Mucosa of rectum (tissue), 2 donors: ENCODE data around the gene RTN4RL1.

Experiments used
- H3K27ac ChIP-seq, 2 donors: one replicate each; pipeline ENCODE4 v1.7.0; 2013; ENCODE audit warnings: inconsistent platforms in 2 of 2, low read depth in 2 of 2, low read length in 2 of 2
- H3K27me3 ChIP-seq, 2 donors: one replicate each; pipeline ENCODE4 v1.7.0; 2013; ENCODE audit warnings: low read length in 2 of 2; ENCODE audit not compliant: control insufficient read depth in 2 of 2, insufficient read depth in 2 of 2
- H3K36me3 ChIP-seq, 2 donors: one replicate each; pipeline ENCODE4 v1.7.0; 2013; ENCODE audit warnings: low read length in 2 of 2; ENCODE audit not compliant: control insufficient read depth in 2 of 2, insufficient read depth in 2 of 2
- H3K4me1 ChIP-seq, 2 donors: one replicate each; pipeline ENCODE4 v1.7.0; 2013; ENCODE audit warnings: low read length in 2 of 2, mild to moderate bottlenecking in 1 of 2; ENCODE audit not compliant: control insufficient read depth in 2 of 2, insufficient read depth in 2 of 2
- H3K4me3 ChIP-seq, 2 donors: one replicate each; pipeline ENCODE4 v1.7.0; 2013; ENCODE audit warnings: low read length in 2 of 2
- H3K9ac ChIP-seq, 2 donors: one replicate each; pipeline ENCODE4 v1.7.0; 2013; ENCODE audit warnings: low read length in 2 of 2, low read depth in 1 of 2, mild to moderate bottlenecking in 1 of 2
- H3K9me3 ChIP-seq, 2 donors: one replicate each; pipeline ENCODE4 v1.7.0; 2013; ENCODE audit warnings: low read length in 2 of 2; ENCODE audit not compliant: control insufficient read depth in 2 of 2
- donor health status: healthy.
- donor health status: Normal muscosa, but diverticular disease.

RTN4RL1 gene

DNA sequence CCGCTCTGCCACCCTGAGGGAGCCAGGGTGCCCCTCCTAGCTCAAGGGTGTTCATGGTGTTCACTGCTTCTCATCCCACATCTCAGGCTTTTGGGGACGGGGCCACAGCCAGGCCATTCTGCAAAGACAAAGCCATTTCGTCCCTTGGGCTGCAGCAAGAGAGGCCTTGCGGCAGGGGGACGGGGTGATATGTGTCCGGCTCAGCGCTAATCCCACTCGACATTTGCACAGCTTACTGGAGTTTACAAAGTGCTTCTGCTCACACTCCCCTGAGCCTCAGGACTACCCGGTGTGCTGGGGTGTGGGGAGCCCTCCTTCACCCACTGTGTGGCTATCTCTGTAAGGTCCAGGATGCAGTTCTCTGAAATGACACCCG lies 84.3 kb downstream of the RTN4RL1 start:
- peaks cover 3 to 6% of the 10 kb centered on the region in 2 donors for H3K4me1 ChIP-seq
- H3K4me3 ChIP-seq: no peak overlapping the region
- no peak overlapping the region for H3K9ac ChIP-seq
- peaks cover 0 to 3% of the 10 kb centered on the region in 2 donors for H3K27me3 ChIP-seq
- no peaks in the 10 kb centered on the region for H3K36me3 ChIP-seq
- no peaks in the 10 kb centered on the region for H3K9me3 ChIP-seq
- no peak overlapping the region for H3K27ac ChIP-seq

- Histone ChIP-seq H3K4me1 (peaks cover 3 to 6% of the 10 kb centered on the region in 2 donors), H3K4me3 (no peak overlapping the region), H3K27ac (no peak overlapping the region), H3K27me3 (peaks cover 0 to 3% of the 10 kb centered on the region in 2 donors), H3K36me3 (no peaks in the 10 kb centered on the region), H3K9me3 (no peaks in the 10 kb centered on the region), H3K9ac (no peak overlapping the region)
Measured at GRCh38 chr17:1939981-1940809, 84.9 kb downstream of the RTN4RL1 start.

DNA sequence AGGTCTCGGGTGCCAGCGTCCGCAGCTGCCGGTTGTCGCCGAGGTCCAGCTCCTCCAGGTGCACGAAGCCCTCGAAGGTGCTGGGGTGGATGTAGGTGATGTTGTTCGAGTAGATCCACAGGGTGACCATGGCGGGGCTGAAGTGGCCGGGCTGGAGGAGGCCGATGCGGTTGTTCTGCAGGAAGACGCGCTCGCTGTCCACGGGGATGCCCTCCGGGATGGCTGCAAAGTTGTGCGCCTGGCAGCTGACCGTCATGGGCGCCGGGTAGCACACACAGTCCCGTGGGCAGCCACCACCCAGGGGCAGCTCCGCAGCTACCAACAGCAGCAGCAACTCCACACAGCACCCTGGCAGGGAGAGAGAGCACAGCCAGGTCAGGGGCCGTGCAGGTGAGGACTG lies 87.7 kb downstream of the RTN4RL1 start:
- Histone ChIP-seq H3K27ac (no peak overlapping the region), H3K9ac (no peak overlapping the region), H3K4me3 (no peak overlapping the region), H3K4me1 (peaks cover 3 to 6% of the 10 kb centered on the region in 2 donors), H3K27me3 (peaks cover 2 to 3% of the 10 kb centered on the region in 2 donors), H3K36me3 (no peaks in the 10 kb centered on the region), H3K9me3 (no peaks in the 10 kb centered on the region)

DNA sequence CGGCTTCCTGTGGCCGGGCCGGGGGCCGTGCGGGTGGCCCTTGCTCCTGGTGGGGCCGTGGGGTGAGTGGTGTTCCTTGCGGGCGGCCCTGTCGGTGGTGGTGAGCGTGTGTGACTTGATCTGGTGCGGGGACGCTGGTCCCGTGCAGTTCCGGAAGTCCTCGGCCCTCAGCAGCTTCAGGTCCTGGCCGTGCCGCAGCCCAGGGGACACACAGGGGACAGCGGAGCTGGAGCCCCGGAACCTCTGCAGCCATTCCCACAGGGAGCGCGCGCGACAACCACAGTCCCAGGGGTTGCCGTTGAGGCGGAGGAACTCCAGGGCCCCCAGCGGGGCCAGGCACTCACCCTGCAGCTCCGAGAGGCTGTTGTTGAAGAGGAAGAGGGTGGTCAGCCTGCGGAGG lies 88.4 kb downstream of the RTN4RL1 start:
- H3K27me3 ChIP-seq: peaks cover 5 to 9% of the 10 kb centered on the region in 2 donors
- peaks cover 3 to 6% of the 10 kb centered on the region in 2 donors for H3K4me1 ChIP-seq
- H3K36me3 ChIP-seq: no peaks in the 10 kb centered on the region
- no peak overlapping the region for H3K4me3 ChIP-seq
- H3K9ac ChIP-seq: no peak overlapping the region
- H3K9me3 ChIP-seq: no peaks in the 10 kb centered on the region
- H3K27ac ChIP-seq: no peak overlapping the region

- Histone ChIP-seq H3K9me3 (no peaks in the 10 kb centered on the region), H3K27me3 (peaks cover 5 to 7% of the 10 kb centered on the region in 2 donors), H3K9ac (no peak overlapping the region), H3K4me1 (no peaks in the 10 kb centered on the region), H3K27ac (no peak overlapping the region), H3K4me3 (no peak overlapping the region), H3K36me3 (no peaks in the 10 kb centered on the region)
Measured at GRCh38 chr17:1934901-1935300, 90.2 kb downstream of the RTN4RL1 start.

- Histone ChIP-seq H3K27me3 (peaks cover 5 to 7% of the 10 kb centered on the region in 2 donors), H3K27ac (no peak overlapping the region), H3K36me3 (no peaks in the 10 kb centered on the region), H3K9ac (no peak overlapping the region), H3K9me3 (no peaks in the 10 kb centered on the region), H3K4me1 (no peaks in the 10 kb centered on the region), H3K4me3 (no peak overlapping the region)
Measured at GRCh38 chr17:1933875-1934715, 91.0 kb downstream of the RTN4RL1 start.

- Histone ChIP-seq H3K27ac (no peak overlapping the region), H3K9me3 (no peaks in the 10 kb centered on the region), H3K27me3 (peaks cover 5 to 7% of the 10 kb centered on the region in 2 donors), H3K9ac (no peak overlapping the region), H3K36me3 (no peaks in the 10 kb centered on the region), H3K4me3 (no peak overlapping the region), H3K4me1 (no peaks in the 10 kb centered on the region)
Measured at GRCh38 chr17:1931844-1932579, 93.1 kb downstream of the RTN4RL1 start.

DNA sequence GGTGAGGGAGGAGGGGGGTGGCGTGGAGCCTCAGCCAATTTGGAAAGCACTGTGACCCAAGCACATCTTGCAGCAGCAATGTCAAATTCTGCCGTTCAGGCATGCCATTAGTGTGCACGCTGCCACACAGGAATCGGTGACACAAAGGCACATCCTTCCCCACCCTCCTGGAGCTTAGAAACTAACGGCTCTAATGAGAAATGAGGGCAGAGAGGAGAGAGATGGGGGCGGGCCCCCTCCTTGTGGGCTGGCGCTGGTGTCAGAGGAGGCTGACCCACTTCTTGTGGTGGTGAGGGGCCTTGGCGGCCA lies 94.8 kb downstream of the RTN4RL1 start:
- no peaks in the 10 kb centered on the region for H3K36me3 ChIP-seq
- no peaks in the 10 kb centered on the region for H3K4me1 ChIP-seq
- H3K4me3 ChIP-seq: no peak overlapping the region
- no peaks in the 10 kb centered on the region for H3K9me3 ChIP-seq
- H3K27me3 ChIP-seq: peaks cover 5 to 7% of the 10 kb centered on the region in 2 donors
- no peak overlapping the region for H3K9ac ChIP-seq
- no peak overlapping the region for H3K27ac ChIP-seq

GRCh38 chr17:1928976-1929375 lies 96.2 kb downstream of the RTN4RL1 start:
- no peak overlapping the region for H3K9ac ChIP-seq
- H3K4me1 ChIP-seq: no peaks in the 10 kb centered on the region
- H3K4me3 ChIP-seq: no peak overlapping the region
- no peaks in the 10 kb centered on the region for H3K9me3 ChIP-seq
- no peaks in the 10 kb centered on the region for H3K36me3 ChIP-seq
- H3K27me3 ChIP-seq: peaks cover 5 to 7% of the 10 kb centered on the region in 2 donors
- H3K27ac ChIP-seq: no peak overlapping the region

DNA sequence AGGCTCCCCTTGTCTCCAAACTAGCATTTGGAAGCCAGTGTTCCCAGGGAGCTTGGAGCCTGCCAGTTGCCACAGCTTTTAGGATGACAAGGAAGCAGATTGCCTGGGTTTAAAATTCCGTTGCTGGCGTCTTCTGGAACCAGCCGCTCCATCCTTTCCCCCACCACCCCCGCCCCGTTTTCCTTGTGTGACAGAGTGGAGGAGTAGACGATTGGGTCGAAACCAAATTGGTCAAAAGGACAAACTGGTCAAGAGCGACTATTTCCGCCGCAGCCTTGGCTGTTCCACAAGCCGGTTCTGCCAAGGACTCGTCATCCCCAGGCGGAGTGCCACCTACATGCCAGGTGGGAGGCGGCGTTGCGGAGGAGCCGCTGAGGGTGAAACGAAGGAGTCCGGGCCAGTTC lies 104.2 kb downstream of the RTN4RL1 start:
- Histone ChIP-seq H3K27me3 (peaks cover 0 to 10% of the 10 kb centered on the region in 2 donors), H3K27ac (no peak overlapping the region), H3K36me3 (no peaks in the 10 kb centered on the region), H3K4me1 (no peaks in the 10 kb centered on the region), H3K4me3 (no peak overlapping the region), H3K9me3 (no peaks in the 10 kb centered on the region), H3K9ac (no peak overlapping the region)
